ENCODE measurements around the gene PM20D1. TPM values are rescaled to one million over a fixed set of nuclear protein-coding genes. Genes with fewer than 3 reads are reported as not detected.
"Not testable (repeated sequence)": the region's sequence is repeated elsewhere in the genome, so short reads cannot be mapped to it uniquely, and the experiment has no call there.

The PM20D1 gene
- total and polyA plus RNA-seq, 9 donors, result 0.06 to 0.16 (median 0.09) TPM; not detected in 3

DNA sequence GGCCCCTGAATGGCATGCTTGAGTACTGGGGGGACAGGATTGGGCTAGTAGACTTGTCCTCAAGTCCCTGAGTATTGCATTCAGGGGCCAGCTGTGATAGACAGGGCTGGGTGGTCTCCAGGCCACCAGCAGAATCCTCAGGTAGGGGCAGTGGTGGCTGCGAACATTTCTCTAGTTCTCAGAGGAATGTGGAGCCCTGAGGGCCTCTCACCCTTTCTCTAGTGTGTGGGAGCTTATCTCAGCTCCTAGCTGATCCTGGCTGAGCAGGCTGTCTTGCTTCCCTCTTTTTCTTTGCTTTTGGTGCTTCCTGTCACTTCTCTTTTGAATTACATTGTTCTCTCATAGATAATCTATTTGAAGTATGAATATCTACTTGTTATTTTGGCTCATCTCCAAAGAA is 30.0 kb upstream of the PM20D1 start:
- Histone ChIP-seq H3K27me3 (ENCODE audit: control insufficient read depth, insufficient read depth, low read length) (peaks cover 4% of the 10 kb centered on the region), H3K36me3 (ENCODE audit: control insufficient read depth, insufficient read depth, low read length) (no peaks in the 10 kb centered on the region), H3K4me1 (ENCODE audit: control insufficient read depth, insufficient read depth, low read length) (no peaks in the 10 kb centered on the region), H3K27ac (ENCODE audit: low read length) (no peak overlapping the region), H3K9me3 (replicated peaks; ENCODE audit: control insufficient read depth, low read depth, low read length) (peaks cover 7% of the 10 kb centered on the region), H3K4me3 (ENCODE audit: low read length) (no peak overlapping the region)
- WGBS (ENCODE audit: insufficient coverage), result no CpG with 5 or more reads among the region's 1 CpG
- no peak for DNase-seq

DNA sequence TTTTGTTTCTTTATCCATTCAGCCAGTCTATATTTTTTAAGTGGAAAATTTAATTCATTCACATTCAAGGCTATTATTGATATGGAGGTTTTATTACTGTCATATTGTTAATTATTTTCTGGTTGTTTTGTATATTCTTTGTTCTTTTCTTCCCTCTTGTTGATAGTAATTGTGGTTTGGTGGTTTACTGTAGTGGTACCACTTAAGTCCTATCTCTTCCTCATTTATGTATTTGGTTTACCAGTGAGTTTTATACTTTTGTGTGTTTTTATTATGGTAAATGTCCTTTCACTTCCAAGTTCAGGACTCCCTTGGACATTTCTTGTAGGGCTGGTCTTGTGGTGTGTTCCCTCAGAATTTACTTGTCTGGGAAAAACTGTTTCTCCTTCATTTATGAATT is 28.1 kb upstream of the PM20D1 start:
- no peak for DNase-seq
- Histone ChIP-seq H3K4me3 (ENCODE audit: low read length) (no peak overlapping the region), H3K27me3 (ENCODE audit: control insufficient read depth, insufficient read depth, low read length) (peaks cover 4% of the 10 kb centered on the region), H3K27ac (ENCODE audit: low read length) (no peak overlapping the region), H3K36me3 (ENCODE audit: control insufficient read depth, insufficient read depth, low read length) (no peaks in the 10 kb centered on the region), H3K4me1 (ENCODE audit: control insufficient read depth, insufficient read depth, low read length) (no peaks in the 10 kb centered on the region), H3K9me3 (replicated peaks; ENCODE audit: control insufficient read depth, low read depth, low read length) (peaks cover 7% of the 10 kb centered on the region)

DNA sequence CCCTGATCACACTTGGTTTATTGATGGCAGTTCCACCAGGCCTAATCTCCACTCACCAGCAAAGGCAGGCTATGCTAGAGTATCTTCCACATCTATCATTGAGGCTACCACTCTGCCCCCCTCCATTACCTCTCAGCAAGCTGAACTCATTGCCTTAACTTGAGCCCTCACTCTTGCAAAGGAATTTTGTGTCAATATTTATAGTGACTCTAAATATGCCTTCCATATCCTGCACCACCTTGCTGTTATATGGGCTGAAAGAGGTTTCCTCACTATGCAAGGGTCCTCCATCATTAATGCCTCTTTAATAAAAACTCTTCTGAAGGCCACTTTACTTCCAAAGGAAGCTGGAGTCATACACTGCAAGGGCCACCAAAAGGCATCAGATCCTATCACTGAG is 23.2 kb upstream of the PM20D1 start:
- H3K4me1 ChIP-seq (ENCODE audit: control insufficient read depth, insufficient read depth, low read length); H3K36me3 ChIP-seq (ENCODE audit: control insufficient read depth, insufficient read depth, low read length); H3K27me3 ChIP-seq (ENCODE audit: control insufficient read depth, insufficient read depth, low read length); H3K27ac ChIP-seq (ENCODE audit: low read length); H3K4me3 ChIP-seq (ENCODE audit: low read length); H3K9me3 ChIP-seq (replicated peaks; ENCODE audit: control insufficient read depth, low read depth, low read length); DNase-seq: not testable (repeated sequence)

DNA sequence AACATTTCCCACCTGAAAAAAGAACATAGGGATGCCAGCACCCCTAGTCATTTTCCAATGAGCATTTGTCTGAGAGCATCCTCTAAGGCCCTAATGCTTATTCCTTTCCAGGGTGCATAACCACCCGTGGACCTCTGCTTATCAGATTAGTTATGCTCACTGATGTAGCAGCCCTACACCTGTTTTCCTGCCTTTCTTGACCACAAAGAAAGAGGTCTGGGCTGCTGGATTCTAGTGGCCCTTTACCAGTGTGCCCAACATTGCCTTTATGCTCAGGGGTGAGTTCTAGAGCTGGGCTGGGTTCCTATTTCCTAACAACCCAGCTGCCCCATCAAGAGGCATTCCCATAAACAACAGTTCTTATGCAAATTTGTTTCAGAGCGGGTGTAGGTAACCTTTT is 20.3 kb upstream of the PM20D1 start:
- no peak for DNase-seq
- no peaks in the 10 kb centered on the region for H3K36me3 ChIP-seq (ENCODE audit: control insufficient read depth, insufficient read depth, low read length)
- no CpG with 5 or more reads among the region's 2 CpGs for WGBS (ENCODE audit: insufficient coverage)

DNA sequence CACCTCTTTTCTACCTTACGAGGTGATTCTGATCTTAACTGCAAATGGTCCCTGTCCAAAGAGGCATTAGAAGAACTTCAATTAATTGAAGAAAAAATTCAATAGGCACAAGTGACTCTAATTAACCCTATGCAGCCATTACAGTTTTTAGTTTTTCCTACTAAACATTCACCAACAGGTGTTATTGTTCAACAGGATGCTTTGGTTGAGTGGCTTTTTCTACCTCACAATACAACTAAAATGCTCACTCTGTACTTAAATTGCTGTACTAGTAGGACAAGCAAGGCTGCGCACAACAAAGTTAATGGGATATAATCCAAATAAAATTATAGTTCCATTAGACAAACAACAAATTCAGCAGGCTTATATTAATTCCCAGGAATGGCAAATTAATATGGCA is 11.6 kb upstream of the PM20D1 start:
- Histone ChIP-seq H3K27me3 (ENCODE audit: control insufficient read depth, insufficient read depth, low read length) (no peaks in the 10 kb centered on the region), H3K4me3 (ENCODE audit: low read length) (no peak overlapping the region), H3K9me3 (replicated peaks; ENCODE audit: control insufficient read depth, low read depth, low read length) (peaks cover 2% of the 10 kb centered on the region), H3K4me1 (ENCODE audit: control insufficient read depth, insufficient read depth, low read length) (no peaks in the 10 kb centered on the region), H3K27ac (ENCODE audit: low read length) (no peak overlapping the region), H3K36me3 (ENCODE audit: control insufficient read depth, insufficient read depth, low read length) (no peaks in the 10 kb centered on the region)
- DNase-seq, result no peak
- WGBS (ENCODE audit: insufficient coverage), result no CpG with 5 or more reads among the region's 2 CpGs

More for the DNA sequence above, 20.3 kb upstream of the PM20D1 start:
- H3K4me3 ChIP-seq (ENCODE audit: low read length), result no peak overlapping the region
- no peaks in the 10 kb centered on the region for H3K4me1 ChIP-seq (ENCODE audit: control insufficient read depth, insufficient read depth, low read length)
- no peaks in the 10 kb centered on the region for H3K9me3 ChIP-seq (replicated peaks; ENCODE audit: control insufficient read depth, low read depth, low read length)
- H3K27ac ChIP-seq (ENCODE audit: low read length), result no peak overlapping the region
- no peaks in the 10 kb centered on the region for H3K27me3 ChIP-seq (ENCODE audit: control insufficient read depth, insufficient read depth, low read length)

DNA sequence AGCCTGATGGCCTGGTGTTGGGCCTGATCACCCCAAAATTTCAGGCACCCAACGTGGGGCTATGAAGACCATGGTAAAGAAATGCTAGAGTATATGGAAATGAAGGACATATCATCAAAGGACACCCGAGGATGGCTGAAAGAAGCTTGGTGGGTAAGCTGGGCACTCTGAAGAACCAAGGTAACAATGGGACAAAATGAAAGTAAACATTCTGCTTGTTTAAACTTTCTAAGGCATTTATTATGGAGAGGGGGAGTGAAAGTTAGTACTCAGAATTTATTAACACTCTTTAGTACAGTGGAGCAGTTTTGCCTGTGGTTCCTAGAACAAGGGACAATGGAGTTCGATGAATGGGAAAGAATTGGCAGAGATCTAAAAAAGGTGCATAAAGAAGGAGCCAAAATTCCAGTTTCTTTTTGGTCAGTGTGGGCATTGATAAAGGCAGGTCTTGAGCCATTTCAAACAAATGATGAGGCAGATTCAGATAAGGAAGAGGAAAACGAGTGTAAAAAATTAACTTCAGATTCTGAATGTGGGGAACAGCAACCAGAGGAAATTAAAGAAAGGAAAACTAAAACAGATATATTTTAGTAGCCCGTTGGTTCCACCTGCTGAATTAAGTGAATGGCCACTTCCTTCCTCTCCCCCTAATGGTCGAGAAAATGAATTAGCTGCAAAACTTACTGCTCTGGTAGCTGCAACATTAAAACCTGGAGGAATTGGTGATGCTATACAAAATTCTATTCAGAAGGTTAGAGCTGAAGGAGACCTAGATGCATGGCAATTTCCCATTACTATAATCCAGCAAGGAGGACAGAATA is 8.4 kb upstream of the PM20D1 start:
- H3K27me3 ChIP-seq (ENCODE audit: control insufficient read depth, insufficient read depth, low read length), result no peaks in the 10 kb centered on the region
- 67% methylated on average over 2 of the region's 6 CpGs for WGBS (ENCODE audit: insufficient coverage)
- no peak overlapping the region for H3K27ac ChIP-seq (ENCODE audit: low read length)
- H3K4me1 ChIP-seq (ENCODE audit: control insufficient read depth, insufficient read depth, low read length), result no peaks in the 10 kb centered on the region
- H3K9me3 ChIP-seq (replicated peaks; ENCODE audit: control insufficient read depth, low read depth, low read length), result peaks cover 3% of the 10 kb centered on the region
- no peak for DNase-seq
- H3K36me3 ChIP-seq (ENCODE audit: control insufficient read depth, insufficient read depth, low read length), result no peaks in the 10 kb centered on the region
- no peak overlapping the region for H3K4me3 ChIP-seq (ENCODE audit: low read length)

DNA sequence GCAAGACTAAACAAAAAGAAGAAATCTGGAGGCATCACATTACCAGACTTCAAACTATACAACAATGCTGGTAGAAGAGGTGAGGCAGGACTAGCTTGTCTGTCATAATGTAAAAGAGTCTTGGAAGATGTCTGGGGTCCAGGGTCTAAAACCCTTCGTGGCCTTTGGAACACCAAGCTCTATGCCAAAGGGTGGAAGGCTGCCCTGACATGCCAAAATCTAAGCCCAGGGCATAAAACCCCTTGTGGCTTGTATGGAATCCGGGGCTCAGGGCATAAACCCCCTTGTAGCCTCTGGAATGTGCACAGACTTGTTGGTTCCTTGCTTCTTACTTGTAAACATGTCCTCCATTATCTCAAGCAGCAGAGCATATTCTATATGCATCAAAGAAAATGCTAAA is 7.6 kb upstream of the PM20D1 start:
- H3K36me3 ChIP-seq (ENCODE audit: control insufficient read depth, insufficient read depth, low read length); DNase-seq; H3K27ac ChIP-seq (ENCODE audit: low read length); H3K27me3 ChIP-seq (ENCODE audit: control insufficient read depth, insufficient read depth, low read length); H3K9me3 ChIP-seq (replicated peaks; ENCODE audit: control insufficient read depth, low read depth, low read length); H3K4me1 ChIP-seq (ENCODE audit: control insufficient read depth, insufficient read depth, low read length); H3K4me3 ChIP-seq (ENCODE audit: low read length): not testable (repeated sequence)
- WGBS (ENCODE audit: insufficient coverage), result 55% methylated on average over 1 of the region's 2 CpGs

DNA sequence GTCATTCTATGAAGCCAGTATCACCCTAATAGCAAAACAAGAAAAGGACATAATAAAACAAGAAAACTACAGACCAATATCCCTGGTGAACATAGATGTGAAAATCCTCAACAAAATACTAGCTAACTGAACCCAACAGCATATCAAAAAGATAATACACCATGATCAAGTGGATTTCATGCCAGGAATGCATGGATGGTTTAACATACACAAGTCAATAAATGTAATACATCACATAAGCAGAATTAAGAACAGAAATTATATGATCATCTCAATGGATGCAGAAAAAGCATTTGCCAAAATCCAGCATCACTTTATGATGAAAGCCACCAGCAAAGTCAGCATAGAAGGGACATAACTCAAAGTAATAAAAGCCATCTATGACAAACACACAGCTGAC is 6.5 kb upstream of the PM20D1 start:
- no peaks in the 10 kb centered on the region for H3K4me1 ChIP-seq (ENCODE audit: control insufficient read depth, insufficient read depth, low read length)
- H3K36me3 ChIP-seq (ENCODE audit: control insufficient read depth, insufficient read depth, low read length), result no peaks in the 10 kb centered on the region
- no peak overlapping the region for H3K27ac ChIP-seq (ENCODE audit: low read length)
- H3K9me3 ChIP-seq (replicated peaks; ENCODE audit: control insufficient read depth, low read depth, low read length), result peaks cover 8% of the 10 kb centered on the region
- H3K4me3 ChIP-seq (ENCODE audit: low read length), result no peak overlapping the region
- DNase-seq, result no peak
- H3K27me3 ChIP-seq (ENCODE audit: control insufficient read depth, insufficient read depth, low read length), result no peaks in the 10 kb centered on the region

DNA sequence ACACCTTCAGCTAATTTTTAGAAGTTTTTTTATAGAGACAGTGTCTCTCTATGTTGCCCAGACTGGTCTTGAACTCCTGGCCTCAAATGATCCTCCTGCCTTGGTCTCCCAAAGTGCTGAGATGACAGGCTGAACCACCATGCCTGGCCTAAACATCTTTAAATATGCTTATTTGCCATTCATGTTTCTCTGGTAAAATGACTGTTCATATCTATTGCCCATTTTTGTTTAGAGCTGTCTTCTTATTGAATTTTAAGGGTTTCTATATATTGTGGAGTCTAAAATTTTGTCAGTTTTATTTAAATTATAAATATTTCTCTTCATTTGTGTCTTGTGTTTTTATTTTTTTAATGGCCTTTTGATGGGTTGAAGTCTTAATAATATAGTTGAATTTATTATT is 3.0 kb upstream of the PM20D1 start:
- H3K27me3 ChIP-seq (ENCODE audit: control insufficient read depth, insufficient read depth, low read length), result peaks cover 12% of the 10 kb centered on the region
- H3K4me3 ChIP-seq (ENCODE audit: low read length), result no peak overlapping the region
- DNase-seq, result no peak
- no peaks in the 10 kb centered on the region for H3K36me3 ChIP-seq (ENCODE audit: control insufficient read depth, insufficient read depth, low read length)
- H3K4me1 ChIP-seq (ENCODE audit: control insufficient read depth, insufficient read depth, low read length), result peaks cover 5% of the 10 kb centered on the region
- peaks cover 8% of the 10 kb centered on the region for H3K9me3 ChIP-seq (replicated peaks; ENCODE audit: control insufficient read depth, low read depth, low read length)
- H3K27ac ChIP-seq (ENCODE audit: low read length), result no peak overlapping the region

DNA sequence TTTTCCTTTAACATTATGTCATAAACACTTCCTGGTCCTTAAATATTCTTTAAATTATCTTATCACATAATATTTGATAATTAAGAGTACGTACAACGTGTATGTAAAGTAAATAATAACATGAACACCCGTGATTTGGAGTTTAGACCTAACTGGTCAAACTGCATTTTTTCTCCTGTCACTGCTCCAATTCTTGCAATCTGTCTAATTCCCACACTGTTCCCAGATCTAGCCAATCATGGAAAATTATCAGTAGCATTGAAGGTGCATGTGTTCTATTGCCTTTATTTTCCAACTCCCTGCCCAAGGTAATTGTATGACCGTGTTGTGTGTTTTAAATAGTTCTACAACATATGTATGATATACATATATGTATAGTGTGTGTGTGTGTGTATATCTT is 2.1 kb upstream of the PM20D1 start:
- peaks cover 5% of the 10 kb centered on the region for H3K4me1 ChIP-seq (ENCODE audit: control insufficient read depth, insufficient read depth, low read length)
- peaks cover 8% of the 10 kb centered on the region for H3K9me3 ChIP-seq (replicated peaks; ENCODE audit: control insufficient read depth, low read depth, low read length)
- H3K27ac ChIP-seq (ENCODE audit: low read length), result no peak overlapping the region
- DNase-seq, result no peak
- no CpG with 5 or more reads among the region's 4 CpGs for WGBS (ENCODE audit: insufficient coverage)
- no peaks in the 10 kb centered on the region for H3K36me3 ChIP-seq (ENCODE audit: control insufficient read depth, insufficient read depth, low read length)
- peaks cover 12% of the 10 kb centered on the region for H3K27me3 ChIP-seq (ENCODE audit: control insufficient read depth, insufficient read depth, low read length)
- no peak overlapping the region for H3K4me3 ChIP-seq (ENCODE audit: low read length)
